GM12878 (cell line): ENCODE data around the gene PPP4C. TPM values are rescaled to one million over a fixed set of nuclear protein-coding genes. Genes with fewer than 3 reads are reported as not detected.

ENCODE experiments used
- ATAC-seq: fragments of 200-7000 bp; cut with Tn5 transposase; 3 replicates; pipeline ENCODE4 v1.9.1; 2020; ENCODE audit warnings: mild to moderate bottlenecking, moderate library complexity
- BruUV-seq: library from RNA; stranded (reverse); fragments of 400-500 nt; replicated peaks from 2 replicates; lab custom pipeline; 2021; lab: Mats Ljungman, UMichigan
- CTCF ChIA-PET: fragments of 300-600 bp; sonication (Branson Sonifier 250); formaldehyde crosslinking; extraction: SDS; loops from one replicate; lab custom pipeline; 2021; ENCODE audit warnings: inconsistent platforms; lab: Yijun Ruan, JAX
- POLR2A ChIA-PET: fragments of 350-600 bp; formaldehyde crosslinking; extraction: SDS; loops from one replicate; lab custom pipeline; 2021; ENCODE audit warnings: inconsistent platforms; lab: Charles Lee
- RAD21 ChIA-PET: fragments of 300-600 bp; sonication (Branson Sonifier 250); formaldehyde crosslinking; loops from one replicate; lab custom pipeline; 2023; ENCODE audit warnings: antibody characterized with exemption; ENCODE audit not compliant: unreplicated experiment; lab: Charles Lee
- SMC1A ChIA-PET: fragments of 300-600 bp; sonication (Branson Sonifier 250); formaldehyde crosslinking; loops from one replicate; lab custom pipeline; 2023; ENCODE audit not compliant: unreplicated experiment, uncharacterized antibody; lab: Charles Lee
- DNase-seq: peaks from one replicate; pipeline ENCODE4 v3.0.0-alpha.2; 2011; ENCODE audit warnings: low read depth, low spot score
- FAIRE-seq: peaks from 3 replicates; lab custom pipeline; 2011; peaks lifted over from hg19 to GRCh38; lab: Jason Lieb, UNC
- H2AFZ ChIP-seq: 2 replicates; pipeline ENCODE4 v1.6.0; 2011; ENCODE audit warnings: low read depth, low read length, control low read depth; ENCODE audit not compliant: control insufficient read depth
- H3K27ac ChIP-seq: 2 replicates; pipeline ENCODE4 v1.5.1; 2011; ENCODE audit warnings: control low read depth; ENCODE audit not compliant: control insufficient read depth, insufficient read depth
- H3K27me3 ChIP-seq, 2 experiments: replicated peaks in 1 of 2; 2 replicates each; pipeline versions ENCODE4 v1.6.0 to v1.6.1; 2011; ENCODE audit warnings: low read length in 1 of 2; ENCODE audit not compliant: control insufficient read depth in 2 of 2, insufficient read depth in 2 of 2
- H3K36me3 ChIP-seq, 2 experiments: 2 replicates each; pipeline ENCODE4 v1.5.1; 2011; ENCODE audit warnings: low read length in 1 of 2; ENCODE audit not compliant: control insufficient read depth in 2 of 2, insufficient read depth in 2 of 2
- H3K4me1 ChIP-seq: 2 replicates; pipeline ENCODE4 v1.6.1; 2011; ENCODE audit warnings: mild to moderate bottlenecking, low read length, moderate library complexity, mixed read lengths; ENCODE audit not compliant: control insufficient read depth, insufficient read depth
- H3K4me2 ChIP-seq: 2 replicates; pipeline ENCODE4 v1.6.0; 2011; ENCODE audit warnings: control low read depth; ENCODE audit not compliant: control insufficient read depth, insufficient read depth
- H3K4me3 ChIP-seq: fragments of 200-600 bp; sonication (generic); 2 replicates; pipeline ENCODE4 v1.5.1; 2016
- H3K79me2 ChIP-seq: 2 replicates; pipeline ENCODE4 v1.6.0; 2011; ENCODE audit warnings: low read length; ENCODE audit not compliant: control insufficient read depth, insufficient read depth
- H3K9ac ChIP-seq: 2 replicates; pipeline ENCODE4 v1.8.0; 2011; ENCODE audit warnings: low read length, control low read depth, mixed read lengths; ENCODE audit not compliant: control insufficient read depth, insufficient read depth
- H3K9me3 ChIP-seq: replicated peaks from 3 replicates; pipeline ENCODE4 v1.5.1; 2011; ENCODE audit warnings: mild to moderate bottlenecking, low read length; ENCODE audit not compliant: control insufficient read depth, insufficient read depth
- H4K20me1 ChIP-seq: 2 replicates; pipeline ENCODE4 v1.6.0; 2011; ENCODE audit not compliant: control insufficient read depth, insufficient read depth
- CHD2 ChIP-seq: IDR thresholded peaks from 2 replicates; pipeline ENCODE4 v1.6.1; 2011; ENCODE audit warnings: low read depth, low read length, improper control_type of control experiment, borderline replicate concordance
- GATAD2B ChIP-seq: fragments of 450-650 bp; conservative IDR thresholded peaks from 2 replicates; pipeline ENCODE4 v1.6.1; 2017; ENCODE audit warnings: low read depth, mild to moderate bottlenecking, moderate library complexity
- POLR2A ChIP-seq: IDR thresholded peaks from 2 replicates; pipeline ENCODE4 v1.6.1; 2011; ENCODE audit warnings: low read depth, mild to moderate bottlenecking, low read length
- POLR2AphosphoS5 ChIP-seq: IDR thresholded peaks from 2 replicates; pipeline ENCODE4 v1.6.1; 2011; ENCODE audit warnings: mild to moderate bottlenecking, low read length, inconsistent platforms
- WGBS: methylation state at CpG from one replicate; pipeline ENCODE4 v1.1.6; 2016; ENCODE audit warnings: low lambda C conversion rate; ENCODE audit not compliant: insufficient replicate concordance, insufficient coverage; ENCODE audit errors: missing lambda C conversion rate; 5-methylcytosine and 5-hydroxymethylcytosine counted together
- in situ Hi-C: fragments of 300-500 bp; cut with MboI; formaldehyde crosslinking; loops from 9 replicates; pipeline ENCODE4 v1.14.3; 2018; ENCODE audit warnings: mixed read lengths
- intact Hi-C: fragments of 100-400 bp; cut with micrococcal nuclease; formaldehyde crosslinking; loops from one replicate; pipeline ENCODE4 v1.14.2; 2022; ENCODE audit not compliant: unreplicated experiment
- polyA plus RNA-seq, 11 experiments: library from polyadenylated mRNA; depleted of rRNA in 4 of 11; unstranded in 6 of 11; stranded (reverse) in 5 of 11; fragments of >200 nt; fragmentation: Nextera tagmentation in 4 of 11; fragmentation: Illumina TruSeq in 1 of 11; extraction: Ambion mirVana in 4 of 11; extraction: Trizol in 1 of 11; gene quantifications; 1 replicate in 1 of 11; 2 replicates in 10 of 11; pipeline versions ENCODE4 v1.2.1 to v1.2.3, GENCODE V29; 2011 to 2016; ENCODE audit warnings: inconsistent platforms in 2 of 11, missing spikeins in 2 of 11, low read depth in 1 of 11
- total RNA-seq, 4 experiments: library from RNA; depleted of rRNA in 3 of 4; stranded (reverse); fragments of >200 nt in 3 of 4; fragmentation: Illumina TruSeq in 1 of 4; extraction: Trizol in 1 of 4; gene quantifications; 2 replicates each; pipeline versions ENCODE4 v1.2.1 to v1.2.3, GENCODE V29; 2013 to 2021

PPP4C gene
- total and polyA plus RNA-seq, 10 of the 15 experiments (the other 5 are each of a cell fraction or from before 2014, with no cell fraction given), result 2.7 to 240 (median 124) TPM

DNA sequence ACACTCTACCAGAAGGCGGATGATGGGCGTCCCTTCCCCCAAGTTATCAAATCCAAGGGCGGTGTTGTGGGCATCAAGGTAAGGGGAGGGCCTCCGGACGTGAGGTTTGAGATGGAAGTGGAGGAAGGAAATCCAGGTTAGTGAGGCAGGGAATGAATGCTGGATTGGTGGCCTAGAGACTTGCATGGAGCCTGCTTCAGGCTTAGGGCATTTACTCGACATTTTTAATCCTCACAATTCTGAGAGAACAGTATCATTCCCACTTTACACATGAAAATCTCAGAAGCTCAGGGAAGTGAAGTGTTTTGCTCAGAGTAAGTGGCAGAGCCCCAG, 8.2 kb upstream of the PPP4C start:
- no peak for TF ChIP-seq GATAD2B
- 0 out of 2 replicates have a peak, but pooled peaks have one; percentile 9 for TF ChIP-seq POLR2A
- Histone ChIP-seq H3K79me2 (peaks cover 68% of the 10 kb centered on the region), H2AFZ (no peak overlapping the region), H3K4me3 (peak overlapping the region; percentile 87), H4K20me1 (peaks cover 24% of the 10 kb centered on the region), H3K4me2 (peak overlapping the region; percentile 95), H3K9me3 (no peaks in the 10 kb centered on the region), H3K36me3 (peaks cover 30 to 32% of the 10 kb centered on the region in 2 experiments), H3K27me3 (no peaks in the 10 kb centered on the region), H3K4me1 (peaks cover 30% of the 10 kb centered on the region), H3K9ac (peak overlapping the region; percentile 93; the same call in 1 of the 2 replicates), H3K27ac (0 out of 2 replicates have a peak overlapping the region, but pooled peaks have one; percentile 20)
- no TSS peak for BruUV-seq
- in situ Hi-C loops (no loop called here), intact Hi-C loops (no loop called here)
- POLR2A ChIA-PET, result interaction anchor here (0.6 to 3.2 kb wide), 3 partner anchors 7 to 567 kb away, joined by 3 to 15 read pairs (median 4); no protein-coding TSS in a partner anchor
- RAD21 ChIA-PET, result no interaction called here
- SMC1A ChIA-PET, result no interaction called here
- WGBS, result 88% methylated on average over 6 of the region's 6 CpGs
- ATAC-seq (no peak), DNase-seq (no peak), FAIRE-seq (no peak)
- CTCF ChIA-PET, result interaction anchor here (2.5 to 8.5 kb wide), 3 partner anchors 8 to 25 kb away, joined by 9 to 77 read pairs (median 51); partner anchors contain the start of genes PPP4C and TBX6

DNA sequence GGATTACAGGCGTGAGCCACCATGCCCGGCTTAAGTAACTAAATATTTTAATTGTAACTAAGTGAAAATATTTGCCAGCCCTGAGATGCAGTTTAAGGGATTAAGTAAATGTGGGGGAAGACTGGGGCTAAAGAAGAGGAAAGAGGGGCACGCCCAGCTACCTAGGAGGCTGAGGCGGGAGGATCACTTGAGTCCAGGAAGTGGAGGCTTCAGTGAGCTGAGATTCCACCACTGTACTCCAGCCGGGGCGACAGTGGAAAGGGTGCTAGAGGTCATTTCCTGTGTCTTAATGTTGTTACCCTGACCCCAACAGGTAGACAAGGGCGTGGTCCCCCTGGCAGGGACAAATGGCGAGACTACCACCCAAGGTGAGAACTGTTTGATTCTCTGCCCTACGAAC, 7.5 kb upstream of the PPP4C start:
- Histone ChIP-seq H2AFZ (no peak overlapping the region), H3K27ac (no peak overlapping the region), H3K36me3 (peaks cover 30 to 32% of the 10 kb centered on the region in 2 experiments), H3K9ac (peak overlapping the region; percentile 93; the same call in 1 of the 2 replicates), H3K9me3 (no peaks in the 10 kb centered on the region), H3K79me2 (peaks cover 68% of the 10 kb centered on the region), H3K4me3 (peak overlapping the region; percentile 49; the same call in 1 of the 2 replicates), H3K27me3 (no peaks in the 10 kb centered on the region), H3K4me2 (peak overlapping the region; percentile 66), H4K20me1 (peaks cover 24% of the 10 kb centered on the region), H3K4me1 (peaks cover 27% of the 10 kb centered on the region)
- no peak for DNase-seq
- in situ Hi-C loops, result no loop called here
- no TSS peak for BruUV-seq
- ChIA-PET POLR2A (interaction anchor here (0.6 to 1.2 kb wide), 3 partner anchors 13 to 566 kb away, joined by 3 to 4 read pairs (median 3); no protein-coding TSS in a partner anchor), RAD21 (no interaction called here), CTCF (interaction anchor here (6.1 to 8.5 kb wide), 2 partner anchors 14 to 24 kb away, joined by 51 to 77 read pairs; partner anchors contain the start of gene TBX6), SMC1A (no interaction called here)
- no peak for ATAC-seq
- TF ChIP-seq CHD2, result no peak
- TF ChIP-seq POLR2AphosphoS5, result no peak
- intact Hi-C loops, result no loop called here
- FAIRE-seq, result no peak
- 88% methylated on average over 9 of the region's 9 CpGs for WGBS
